Neutrophil (primary cell): Measurements from ENCODE around the gene BICRAL.
A peak's percentile ranks its signal among the peaks of the same experiment; 100 is the strongest.

Experiments
- H3K27ac ChIP-seq: fragments of 200-600 bp; sonication (generic); 2 replicates; pipeline ENCODE4 v1.5.1; 2016; ENCODE audit warnings: mild to moderate bottlenecking, moderate library complexity
- H3K27me3 ChIP-seq: fragments of 200-600 bp; sonication (generic); 2 replicates; pipeline ENCODE4 v1.6.0; 2016; ENCODE audit warnings: mild to moderate bottlenecking
- H3K36me3 ChIP-seq: fragments of 200-600 bp; sonication (generic); 2 replicates; pipeline ENCODE4 v1.5.1; 2017
- H3K4me1 ChIP-seq, 2 experiments: fragments of 200-600 bp in 1 of 2; sonication (generic) in 1 of 2; 1 replicate in 1 of 2; 2 replicates in 1 of 2; pipeline versions ENCODE4 v1.5.1 to v1.6.1; 2013 to 2016; ENCODE audit warnings: low read depth in 1 of 2, low read length in 1 of 2, mild to moderate bottlenecking in 1 of 2, moderate library complexity in 1 of 2; ENCODE audit not compliant: control insufficient read depth in 1 of 2, insufficient read depth in 1 of 2
- H3K4me3 ChIP-seq, 2 experiments: fragments of 200-600 bp in 1 of 2; sonication (generic) in 1 of 2; 1 replicate in 1 of 2; 2 replicates in 1 of 2; pipeline ENCODE4 v1.5.1; 2013 to 2016; ENCODE audit warnings: low read depth in 1 of 2, low read length in 1 of 2, mild to moderate bottlenecking in 1 of 2, moderate library complexity in 1 of 2
- H3K9me3 ChIP-seq: fragments of 200-600 bp; sonication (generic); 2 replicates; pipeline ENCODE4 v1.5.1; 2016
- TF ChIP-seq, protein P1 (sequence below): fragments of 200-600 bp; sonication (generic); IDR thresholded peaks from 2 replicates; pipeline ENCODE4 v1.5.1; 2016; ENCODE audit warnings: antibody characterized with exemption

BICRAL gene

GRCh38 chr6:42744351-42744893 lies 37.4 kb upstream of the BICRAL start:
- peak overlapping the region; percentile 97 to 100 for H3K4me3 ChIP-seq
- peak overlapping the region; percentile 91 for H3K27ac ChIP-seq
- H3K9me3 ChIP-seq: no peaks in the 10 kb centered on the region
- H3K4me1 ChIP-seq: peaks cover 29 to 30% of the 10 kb centered on the region in 2 experiments
- TF ChIP-seq, protein P1, sequence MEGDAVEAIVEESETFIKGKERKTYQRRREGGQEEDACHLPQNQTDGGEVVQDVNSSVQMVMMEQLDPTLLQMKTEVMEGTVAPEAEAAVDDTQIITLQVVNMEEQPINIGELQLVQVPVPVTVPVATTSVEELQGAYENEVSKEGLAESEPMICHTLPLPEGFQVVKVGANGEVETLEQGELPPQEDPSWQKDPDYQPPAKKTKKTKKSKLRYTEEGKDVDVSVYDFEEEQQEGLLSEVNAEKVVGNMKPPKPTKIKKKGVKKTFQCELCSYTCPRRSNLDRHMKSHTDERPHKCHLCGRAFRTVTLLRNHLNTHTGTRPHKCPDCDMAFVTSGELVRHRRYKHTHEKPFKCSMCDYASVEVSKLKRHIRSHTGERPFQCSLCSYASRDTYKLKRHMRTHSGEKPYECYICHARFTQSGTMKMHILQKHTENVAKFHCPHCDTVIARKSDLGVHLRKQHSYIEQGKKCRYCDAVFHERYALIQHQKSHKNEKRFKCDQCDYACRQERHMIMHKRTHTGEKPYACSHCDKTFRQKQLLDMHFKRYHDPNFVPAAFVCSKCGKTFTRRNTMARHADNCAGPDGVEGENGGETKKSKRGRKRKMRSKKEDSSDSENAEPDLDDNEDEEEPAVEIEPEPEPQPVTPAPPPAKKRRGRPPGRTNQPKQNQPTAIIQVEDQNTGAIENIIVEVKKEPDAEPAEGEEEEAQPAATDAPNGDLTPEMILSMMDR: no peak
- H3K36me3 ChIP-seq: no peaks in the 10 kb centered on the region
- no peaks in the 10 kb centered on the region for H3K27me3 ChIP-seq

DNA sequence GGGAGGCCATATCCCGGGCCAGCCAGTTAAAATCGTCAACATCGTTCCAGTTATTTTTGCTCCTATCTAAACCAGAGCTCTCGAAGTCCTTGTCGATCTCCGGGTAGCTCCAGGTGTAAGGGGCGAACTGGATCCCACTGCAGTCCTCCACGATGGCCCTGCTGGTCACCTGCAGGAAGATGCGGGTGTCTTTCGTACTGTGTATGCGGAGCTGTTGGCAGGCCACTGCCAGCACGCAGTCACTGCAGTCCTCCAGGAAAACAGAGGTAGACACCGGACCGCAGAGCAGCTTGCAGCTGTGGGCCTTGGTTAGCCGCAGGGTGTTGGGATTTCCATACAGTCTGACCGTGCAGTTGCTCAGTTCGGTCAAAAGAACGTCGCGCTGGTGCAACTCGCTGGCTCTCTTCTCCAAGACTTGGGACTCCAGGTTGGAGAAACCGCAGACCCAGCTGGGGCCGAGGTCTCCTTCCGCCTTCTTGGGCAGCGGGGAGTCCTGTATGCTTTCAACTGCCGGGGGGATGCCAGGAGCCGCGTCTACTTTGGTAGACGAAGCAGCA lies 36.7 kb upstream of the BICRAL start:
- Histone ChIP-seq H3K4me3 (peak overlapping the region; percentile 97 to 100), H3K4me1 (peaks cover 29 to 30% of the 10 kb centered on the region in 2 experiments), H3K9me3 (no peaks in the 10 kb centered on the region), H3K27me3 (no peaks in the 10 kb centered on the region), H3K36me3 (no peaks in the 10 kb centered on the region), H3K27ac (peak overlapping the region; percentile 91)
- TF ChIP-seq, protein P1: no peak

DNA sequence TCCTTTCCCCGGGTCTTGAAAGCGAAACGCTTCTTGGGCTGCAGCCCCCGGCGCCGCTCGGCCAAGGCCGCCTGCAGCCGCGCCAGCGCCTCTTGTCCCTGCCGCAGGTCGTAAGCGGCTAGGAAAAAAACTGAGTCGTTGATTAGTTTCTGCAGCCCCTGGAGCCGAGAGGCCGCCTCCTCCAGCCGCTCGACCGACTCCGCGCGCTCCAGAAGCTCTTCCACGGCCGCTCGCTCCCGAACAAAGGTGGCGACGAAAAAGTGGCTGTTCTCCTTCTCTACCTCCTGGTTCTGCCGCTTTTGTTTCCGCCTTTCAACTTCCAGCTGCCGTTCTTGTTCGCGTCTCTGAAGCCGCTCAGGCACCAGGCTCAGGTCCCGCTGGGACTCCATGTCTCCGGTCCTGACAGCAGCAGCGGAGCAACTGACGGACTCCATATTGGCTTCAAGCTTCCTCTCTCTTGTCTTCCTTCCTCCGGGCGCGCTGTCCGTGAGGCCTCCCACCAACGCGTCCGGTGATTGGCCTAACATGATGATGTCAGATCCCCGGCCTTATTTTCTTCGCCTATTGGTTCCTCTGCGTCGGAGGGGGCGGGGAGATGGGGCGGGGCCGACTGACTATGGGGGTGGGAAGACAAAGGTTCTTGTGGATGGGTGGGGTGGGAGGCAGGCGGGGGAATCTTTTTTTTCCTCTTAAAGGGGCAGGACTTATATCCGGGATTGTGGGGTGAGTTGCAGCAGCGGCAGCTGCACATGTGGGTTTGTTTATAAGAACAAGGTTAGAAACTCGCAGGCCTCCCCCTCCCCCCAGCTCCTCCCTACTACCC lies 36.0 kb upstream of the BICRAL start, which contains the start of gene TBCC:
TBCC (minus strand) TSS at position 464 of the 823 bp plus-strand sequence; CDS start at position 434, 30 bp downstream.
- H3K27ac ChIP-seq: peak within 1 kb of the TSS; percentile 91
- H3K9me3 ChIP-seq: no peaks in the 10 kb centered on the region
- H3K27me3 ChIP-seq: no peaks in the 10 kb centered on the region
- peaks cover 29 to 30% of the 10 kb centered on the region in 2 experiments for H3K4me1 ChIP-seq
- H3K4me3 ChIP-seq: peak within 1 kb of the TSS; percentile 97 to 100
- TF ChIP-seq, protein P1: peak; percentile 15
- H3K36me3 ChIP-seq: no peaks in the 10 kb centered on the region

- H3K4me1 ChIP-seq: peaks cover 29 to 30% of the 10 kb centered on the region in 2 experiments
- TF ChIP-seq, protein P1: no peak
- no peaks in the 10 kb centered on the region for H3K36me3 ChIP-seq
- no peaks in the 10 kb centered on the region for H3K27me3 ChIP-seq
- peak overlapping the region; percentile 97 to 100 for H3K4me3 ChIP-seq
- peak overlapping the region; percentile 91 for H3K27ac ChIP-seq
- no peaks in the 10 kb centered on the region for H3K9me3 ChIP-seq
These were observed 35.1 kb upstream of the BICRAL start for GRCh38 chr6:42746463-42747391.
